ENCODE results near the gene REXO1. TPM values are rescaled to one million over a fixed set of nuclear protein-coding genes. Genes with fewer than 3 reads are reported as not detected.

REXO1 gene
- total RNA-seq, 1 donor from 2014 or later: 40.8 TPM

DNA sequence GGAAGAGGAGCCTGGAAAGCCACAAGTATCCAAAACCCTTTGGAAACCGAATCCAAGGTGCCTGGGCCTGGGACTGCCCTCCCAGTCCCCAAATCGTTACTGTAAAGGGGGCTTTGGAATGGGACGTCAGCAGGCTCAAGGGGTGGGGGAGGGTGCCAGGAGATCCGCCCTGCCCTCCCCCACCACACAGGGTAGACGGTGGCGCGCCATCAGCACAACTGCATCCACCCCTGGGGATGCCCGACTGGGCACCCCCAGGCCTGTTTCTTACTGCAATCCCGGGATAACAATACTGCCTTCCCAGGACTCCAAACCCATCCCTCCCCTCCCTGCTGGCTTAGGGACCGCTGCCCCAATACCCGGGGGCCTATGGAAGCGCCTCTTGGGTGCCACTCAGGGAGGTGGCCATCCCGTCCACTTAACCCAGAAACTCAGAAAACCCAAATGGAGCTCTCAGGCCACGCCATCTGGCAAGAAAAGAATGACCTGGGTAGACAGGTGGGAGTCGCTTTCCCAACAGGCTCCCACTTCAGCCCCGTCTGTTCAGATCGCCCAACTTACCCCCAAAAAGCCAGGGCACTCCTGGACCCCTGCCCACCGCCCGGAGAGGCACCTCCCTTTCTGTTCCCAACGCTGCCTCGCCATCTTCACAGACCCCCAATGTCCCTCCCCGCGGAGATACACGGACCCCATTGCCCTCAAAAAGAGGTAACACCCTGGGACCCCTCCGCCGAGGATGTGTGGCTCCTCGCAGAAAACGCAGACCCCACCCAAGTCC lies 12.7 kb upstream of the REXO1 start:
- Mint-ChIP-seq H3K4me1 (peaks cover 18% of the 10 kb centered on the region), H3K27me3 (ENCODE audit: low read depth) (peaks cover 25% of the 10 kb centered on the region), H3K9me3 (no peaks in the 10 kb centered on the region), H3K36me3 (ENCODE audit: low read depth) (no peaks in the 10 kb centered on the region), H3K4me3 (peak overlapping the region; percentile 80), H3K27ac (ENCODE audit: unreplicated experiment) (no peak overlapping the region)
- TF ChIP-seq, protein P1, sequence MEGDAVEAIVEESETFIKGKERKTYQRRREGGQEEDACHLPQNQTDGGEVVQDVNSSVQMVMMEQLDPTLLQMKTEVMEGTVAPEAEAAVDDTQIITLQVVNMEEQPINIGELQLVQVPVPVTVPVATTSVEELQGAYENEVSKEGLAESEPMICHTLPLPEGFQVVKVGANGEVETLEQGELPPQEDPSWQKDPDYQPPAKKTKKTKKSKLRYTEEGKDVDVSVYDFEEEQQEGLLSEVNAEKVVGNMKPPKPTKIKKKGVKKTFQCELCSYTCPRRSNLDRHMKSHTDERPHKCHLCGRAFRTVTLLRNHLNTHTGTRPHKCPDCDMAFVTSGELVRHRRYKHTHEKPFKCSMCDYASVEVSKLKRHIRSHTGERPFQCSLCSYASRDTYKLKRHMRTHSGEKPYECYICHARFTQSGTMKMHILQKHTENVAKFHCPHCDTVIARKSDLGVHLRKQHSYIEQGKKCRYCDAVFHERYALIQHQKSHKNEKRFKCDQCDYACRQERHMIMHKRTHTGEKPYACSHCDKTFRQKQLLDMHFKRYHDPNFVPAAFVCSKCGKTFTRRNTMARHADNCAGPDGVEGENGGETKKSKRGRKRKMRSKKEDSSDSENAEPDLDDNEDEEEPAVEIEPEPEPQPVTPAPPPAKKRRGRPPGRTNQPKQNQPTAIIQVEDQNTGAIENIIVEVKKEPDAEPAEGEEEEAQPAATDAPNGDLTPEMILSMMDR (conservative IDR thresholded peaks at IDR 0.05): no peak
- no peak for DNase-seq (ENCODE audit: low read depth, low spot score)

DNA sequence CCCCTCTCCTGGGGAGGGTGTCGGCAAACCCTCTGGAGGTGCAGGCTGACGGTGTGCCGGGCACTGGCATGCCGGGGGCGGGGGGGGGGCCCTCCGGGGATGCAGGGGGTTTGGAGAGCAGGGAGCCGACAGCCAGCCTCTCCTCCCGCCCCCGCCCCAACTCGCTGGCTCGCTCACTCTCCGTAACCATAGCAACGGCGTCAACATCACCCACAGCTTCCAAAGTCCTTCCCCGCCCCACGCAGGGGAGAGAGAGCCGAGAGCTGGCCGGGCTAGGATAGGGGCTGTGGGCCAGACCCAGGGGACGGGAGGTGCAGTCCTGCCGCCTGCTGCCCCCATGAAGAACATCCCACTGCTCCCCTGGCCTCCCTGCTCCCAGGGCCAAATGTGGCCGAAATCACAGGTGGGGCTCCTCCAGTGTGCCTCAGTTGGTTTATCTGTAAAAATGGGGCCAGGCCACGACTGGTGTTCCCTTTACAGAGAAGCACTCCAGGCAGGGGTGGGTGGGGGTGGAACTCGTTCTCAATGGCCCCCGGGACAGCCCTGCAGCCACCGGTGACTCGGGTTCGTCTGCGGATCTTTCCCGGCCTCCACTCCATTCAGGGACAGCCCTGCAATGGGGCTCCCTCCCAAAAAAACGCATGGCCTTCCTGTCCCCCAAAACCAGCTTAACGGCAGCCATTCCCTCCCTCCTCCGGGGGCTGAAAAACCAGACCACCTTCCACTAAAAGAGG lies 11.9 kb upstream of the REXO1 start:
- Mint-ChIP-seq H3K9me3 (no peaks in the 10 kb centered on the region), H3K4me1 (peaks cover 18% of the 10 kb centered on the region), H3K36me3 (ENCODE audit: low read depth) (no peaks in the 10 kb centered on the region), H3K4me3 (peak overlapping the region; percentile 54), H3K27me3 (ENCODE audit: low read depth) (peaks cover 25% of the 10 kb centered on the region), H3K27ac (ENCODE audit: unreplicated experiment) (no peak overlapping the region)
- TF ChIP-seq, protein P1 (conservative IDR thresholded peaks at IDR 0.05): no peak
- no peak for DNase-seq (ENCODE audit: low read depth, low spot score)

DNA sequence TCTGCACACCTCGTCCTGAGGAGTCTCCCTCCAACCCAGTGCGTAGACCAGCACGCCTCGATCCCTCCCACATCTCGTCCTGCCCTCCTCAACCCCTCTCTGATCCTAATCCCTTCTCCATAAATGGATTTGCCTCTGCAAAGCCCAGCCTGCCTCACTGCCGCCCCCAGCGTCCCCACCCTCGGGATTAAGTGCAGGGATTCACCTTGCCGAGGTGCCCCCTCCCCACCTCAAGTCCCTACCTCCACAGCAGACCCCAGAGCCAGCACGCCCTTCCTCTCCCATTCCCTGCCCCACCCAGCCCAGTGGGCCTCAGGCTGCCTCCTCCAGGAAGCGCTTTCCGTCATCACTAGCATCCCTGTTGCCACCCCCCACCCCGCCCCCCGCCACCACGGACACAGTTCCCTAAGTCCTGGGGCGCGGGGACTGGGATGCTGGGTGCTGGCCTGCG lies 11.1 kb upstream of the REXO1 start:
- DNase-seq (ENCODE audit: low read depth, low spot score): no peak
- Mint-ChIP-seq H3K36me3 (ENCODE audit: low read depth) (no peaks in the 10 kb centered on the region), H3K4me3 (peak overlapping the region; percentile 86), H3K27me3 (ENCODE audit: low read depth) (peaks cover 25% of the 10 kb centered on the region), H3K4me1 (peaks cover 18% of the 10 kb centered on the region), H3K9me3 (no peaks in the 10 kb centered on the region), H3K27ac (ENCODE audit: unreplicated experiment) (no peak overlapping the region)
- TF ChIP-seq, protein P1 (conservative IDR thresholded peaks at IDR 0.05): no peak

DNA sequence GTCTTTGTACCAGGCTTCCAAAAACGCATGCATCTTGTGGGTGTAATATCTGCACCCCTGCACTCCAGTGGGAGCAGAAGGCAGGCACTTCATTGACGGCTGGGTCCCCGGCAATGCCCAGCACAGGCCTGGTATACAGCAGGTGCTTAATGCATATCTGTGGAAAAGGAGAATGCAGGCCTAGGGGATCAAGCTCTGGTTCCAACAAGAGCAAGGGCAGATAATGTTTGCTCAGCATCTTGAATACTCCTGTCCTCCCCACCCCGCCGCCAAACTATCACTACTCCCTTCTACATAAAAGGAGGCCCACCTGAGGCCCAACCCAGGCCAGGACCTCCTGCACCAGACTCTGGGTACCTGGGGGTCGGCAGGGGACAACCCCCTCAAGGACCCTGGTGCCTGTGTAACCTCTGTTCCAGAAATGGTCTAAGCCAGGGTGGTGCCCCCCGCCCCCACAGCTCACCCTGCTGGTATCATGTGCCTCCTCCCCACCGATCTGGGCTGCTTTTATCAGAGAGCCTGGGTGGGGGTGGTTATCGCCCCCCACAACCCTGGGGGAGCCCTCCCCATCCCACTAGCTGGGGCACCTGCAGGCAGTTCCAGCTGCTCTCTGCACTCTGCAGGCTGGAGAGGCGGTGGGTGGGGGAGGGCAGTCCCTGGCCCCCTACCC lies 10.3 kb upstream of the REXO1 start:
- TF ChIP-seq, protein P1 (conservative IDR thresholded peaks at IDR 0.05): no peak
- H3K4me1 Mint-ChIP-seq: peaks cover 19% of the 10 kb centered on the region
- H3K4me3 Mint-ChIP-seq: peak overlapping the region; percentile 44
- peaks cover 25% of the 10 kb centered on the region for H3K27me3 Mint-ChIP-seq (ENCODE audit: low read depth)
- DNase-seq (ENCODE audit: low read depth, low spot score): no peak
- no peaks in the 10 kb centered on the region for H3K9me3 Mint-ChIP-seq
- no peak overlapping the region for H3K27ac Mint-ChIP-seq (ENCODE audit: unreplicated experiment)
- H3K36me3 Mint-ChIP-seq (ENCODE audit: low read depth): no peaks in the 10 kb centered on the region

DNA sequence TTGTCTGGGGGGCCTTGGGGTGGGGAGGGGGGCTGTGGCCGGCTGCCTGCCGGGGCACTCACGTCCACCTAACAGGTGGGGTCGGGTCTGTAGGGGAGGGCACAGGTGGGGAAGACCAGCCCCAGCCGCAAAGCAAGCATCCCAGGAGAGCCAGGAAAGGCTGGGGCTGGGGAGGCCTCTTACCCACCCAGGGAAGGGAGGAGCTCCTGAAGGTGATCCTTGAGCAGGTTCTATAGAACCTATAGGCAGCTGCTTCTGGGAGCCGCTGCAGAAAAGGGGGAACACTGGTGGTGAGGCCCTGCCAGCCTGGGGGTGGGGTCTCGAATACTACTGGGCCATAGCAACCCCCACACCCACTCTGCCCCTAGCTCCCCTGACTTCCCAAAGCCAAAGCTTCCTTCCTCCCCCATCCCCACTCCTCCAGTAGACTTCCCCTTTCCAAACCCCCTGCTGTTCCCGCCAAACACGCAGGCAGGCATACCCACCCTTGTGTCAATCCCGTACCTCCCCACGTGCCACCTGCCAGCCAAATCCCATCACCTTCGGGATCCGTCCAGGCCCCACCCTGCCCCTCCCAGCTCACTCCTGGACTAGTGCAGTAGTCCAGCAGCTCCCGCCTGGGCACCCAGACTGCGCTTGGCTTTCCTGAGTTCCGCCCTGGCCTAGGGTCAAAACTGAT lies 9.5 kb upstream of the REXO1 start:
- H3K36me3 Mint-ChIP-seq (ENCODE audit: low read depth): no peaks in the 10 kb centered on the region
- no peak overlapping the region for H3K27ac Mint-ChIP-seq (ENCODE audit: unreplicated experiment)
- peaks cover 25% of the 10 kb centered on the region for H3K27me3 Mint-ChIP-seq (ENCODE audit: low read depth)
- DNase-seq (ENCODE audit: low read depth, low spot score): no peak
- no peaks in the 10 kb centered on the region for H3K9me3 Mint-ChIP-seq
- TF ChIP-seq, protein P1 (conservative IDR thresholded peaks at IDR 0.05): no peak
- peaks cover 22% of the 10 kb centered on the region for H3K4me1 Mint-ChIP-seq
- peak overlapping the region; percentile 47 for H3K4me3 Mint-ChIP-seq

Data from neural crest cell (in vitro differentiated cells).